H1 (cell line): Measurements from ENCODE around the gene NAA10. TPM values are rescaled to one million over a fixed set of nuclear protein-coding genes. Genes with fewer than 3 reads are reported as not detected.
A peak's percentile ranks its signal among the peaks of the same experiment; 100 is the strongest.

Experiments used
- CTCF ChIA-PET: fragments of 300-600 bp; sonication (Branson Sonifier 250); formaldehyde crosslinking; loops from one replicate; lab custom pipeline; 2021; ENCODE audit not compliant: partially characterized antibody; lab: Charles Lee
- POLR2A ChIA-PET: fragments of 300-600 bp; sonication (Branson Sonifier 250); formaldehyde crosslinking; loops from one replicate; lab custom pipeline; 2021; ENCODE audit warnings: inconsistent platforms; ENCODE audit not compliant: partially characterized antibody; lab: Charles Lee
- DNase-seq, 2 experiments: peaks; one replicate each; pipeline versions ENCODE4 v3.0.0 to v3.0.0-alpha.2; 2010 to 2022; ENCODE audit warnings: low spot score in 2 of 2, low read depth in 1 of 2, mixed read lengths in 1 of 2
- FAIRE-seq: peaks from 2 replicates; lab custom pipeline; 2011; peaks lifted over from hg19 to GRCh38; lab: Jason Lieb, UNC
- H2AFZ ChIP-seq: 2 replicates; pipeline ENCODE4 v1.8.1; 2012; ENCODE audit warnings: low read length, inconsistent platforms
- H2AK5ac ChIP-seq: 2 replicates; pipeline ENCODE4 v1.6.1; 2013; ENCODE audit warnings: low read depth, low read length
- H2BK120ac ChIP-seq: replicated peaks from 2 replicates; pipeline ENCODE3; 2013; ENCODE audit warnings: low read depth, low read length, inconsistent platforms
- H2BK12ac ChIP-seq: 2 replicates; pipeline ENCODE4 v1.6.1; 2013; ENCODE audit warnings: low read depth, low read length
- H2BK15ac ChIP-seq: 2 replicates; pipeline ENCODE4 v1.6.1; 2013; ENCODE audit warnings: low read length
- H2BK20ac ChIP-seq: 2 replicates; pipeline ENCODE4 v1.6.1; 2013; ENCODE audit warnings: low read length
- H2BK5ac ChIP-seq: 2 replicates; pipeline ENCODE4 v1.6.1; 2013; ENCODE audit warnings: low read depth, low read length
- H3K14ac ChIP-seq: 2 replicates; pipeline ENCODE4 v1.6.1; 2013; ENCODE audit warnings: inconsistent platforms; ENCODE audit not compliant: insufficient read length
- H3K18ac ChIP-seq: 2 replicates; pipeline ENCODE4 v1.6.1; 2013; ENCODE audit warnings: low read length; ENCODE audit errors: extremely low read depth
- H3K23ac ChIP-seq: 2 replicates; pipeline ENCODE4 v1.6.1; 2013; ENCODE audit warnings: inconsistent platforms; ENCODE audit not compliant: insufficient read length
- H3K23me2 ChIP-seq: 2 replicates; pipeline ENCODE4 v1.6.1; 2013; ENCODE audit warnings: low read depth, low read length
- H3K27ac ChIP-seq: 2 replicates; pipeline ENCODE4 v1.6.1; 2011; ENCODE audit warnings: low read depth, low read length, inconsistent platforms
- H3K27me3 ChIP-seq, 4 experiments: replicated peaks in 1 of 4; 1 replicate in 1 of 4; 2 replicates in 3 of 4; pipeline versions ENCODE4 v1.6.1 to v1.8.1; 2011 to 2013; ENCODE audit warnings: low read length in 3 of 4, mild to moderate bottlenecking in 3 of 4, inconsistent platforms in 2 of 4, mixed read lengths in 2 of 4, moderate library complexity in 1 of 4; ENCODE audit not compliant: control insufficient read depth in 3 of 4, insufficient read depth in 3 of 4; ENCODE audit errors: extremely low read depth in 1 of 4
- H3K36me3 ChIP-seq, 4 experiments: 2 replicates each; pipeline versions ENCODE4 v1.6.1 to v1.8.1; 2011 to 2013; ENCODE audit warnings: mild to moderate bottlenecking in 4 of 4, low read length in 3 of 4, moderate library complexity in 2 of 4, control low read depth in 1 of 4, inconsistent platforms in 1 of 4; ENCODE audit not compliant: insufficient read depth in 4 of 4, control insufficient read depth in 2 of 4
- H3K4ac ChIP-seq: replicated peaks from 2 replicates; pipeline ENCODE3; 2013; ENCODE audit warnings: low read length, low read depth, mixed read lengths, inconsistent platforms; ENCODE audit not compliant: insufficient read length
- H3K4me1 ChIP-seq, 4 experiments: replicated peaks in 1 of 4; 1 replicate in 1 of 4; 2 replicates in 3 of 4; pipeline versions ENCODE4 v1.6.1 to v1.8.1; 2011 to 2013; ENCODE audit warnings: low read length in 3 of 4, inconsistent platforms in 2 of 4, mixed read lengths in 1 of 4; ENCODE audit not compliant: insufficient read depth in 4 of 4, control insufficient read depth in 3 of 4
- H3K4me2 ChIP-seq, 2 experiments: 2 replicates each; pipeline versions ENCODE4 v1.6.1 to v1.8.1; 2011 to 2013; ENCODE audit warnings: low read depth in 2 of 2, low read length in 2 of 2, control low read depth in 1 of 2, inconsistent platforms in 1 of 2, mild to moderate bottlenecking in 1 of 2; ENCODE audit not compliant: insufficient read depth in 1 of 2
- H3K4me3 ChIP-seq, 4 experiments: fragments of 200-600, 300-600 bp in 1 of 4; sonication (generic), shearing (Covaris generic), sonication (Bioruptor Twin) in 1 of 4; 2 replicates each; pipeline versions ENCODE4 v1.5.1 to v1.8.1; 2011 to 2016; ENCODE audit warnings: low read length in 4 of 4, low read depth in 3 of 4, control low read depth in 2 of 4, inconsistent platforms in 2 of 4, mild to moderate bottlenecking in 2 of 4, mixed read lengths in 1 of 4, moderate library complexity in 1 of 4; ENCODE audit not compliant: insufficient read depth in 2 of 4; ENCODE audit errors: extremely low read depth in 1 of 4
- H3K56ac ChIP-seq: replicated peaks from 2 replicates; pipeline ENCODE3; 2013; ENCODE audit warnings: low read depth, mild to moderate bottlenecking, mixed read lengths, low read length, inconsistent platforms; ENCODE audit not compliant: insufficient read length
- H3K79me1 ChIP-seq: 2 replicates; pipeline ENCODE4 v1.6.1; 2013; ENCODE audit warnings: low read depth, low read length, control low read depth
- H3K79me2 ChIP-seq, 2 experiments: 2 replicates each; pipeline versions ENCODE4 v1.6.1 to v1.8.1; 2012 to 2013; ENCODE audit warnings: low read length in 2 of 2, mild to moderate bottlenecking in 2 of 2, inconsistent platforms in 1 of 2; ENCODE audit not compliant: insufficient read depth in 2 of 2, control insufficient read depth in 1 of 2
- H3K9ac ChIP-seq, 4 experiments: replicated peaks in 1 of 4; 1 replicate in 1 of 4; 2 replicates in 3 of 4; pipeline versions ENCODE4 v1.6.1 to v1.8.1; 2011 to 2013; ENCODE audit warnings: low read depth in 3 of 4, low read length in 3 of 4, control low read depth in 2 of 4, mild to moderate bottlenecking in 2 of 4, moderate library complexity in 2 of 4, inconsistent platforms in 1 of 4; ENCODE audit errors: extremely low read depth in 1 of 4
- H3K9me3 ChIP-seq, 2 experiments: 2 replicates each; pipeline versions ENCODE4 v1.6.1 to v1.8.1; 2012 to 2013; ENCODE audit warnings: mild to moderate bottlenecking in 2 of 2, moderate library complexity in 2 of 2, control low read depth in 1 of 2, inconsistent platforms in 1 of 2, low read depth in 1 of 2, low read length in 1 of 2, mixed read lengths in 1 of 2; ENCODE audit not compliant: insufficient read depth in 2 of 2
- H4K20me1 ChIP-seq, 2 experiments: replicated peaks in 1 of 2; 2 replicates each; pipeline versions ENCODE3 to v1.8.1; 2011 to 2013; ENCODE audit warnings: inconsistent platforms in 2 of 2, low read length in 2 of 2, mild to moderate bottlenecking in 1 of 2; ENCODE audit not compliant: insufficient read depth in 2 of 2, control insufficient read depth in 1 of 2
- H4K5ac ChIP-seq: 2 replicates; pipeline ENCODE4 v1.6.1; 2013; ENCODE audit warnings: low read length, low read depth, mixed read lengths, inconsistent platforms; ENCODE audit not compliant: insufficient read length
- H4K8ac ChIP-seq: 2 replicates; pipeline ENCODE4 v1.8.0; 2013; ENCODE audit warnings: mild to moderate bottlenecking, moderate library complexity, low read length, inconsistent platforms; ENCODE audit not compliant: insufficient read depth; ENCODE audit errors: extremely low read depth
- H4K91ac ChIP-seq: replicated peaks from 2 replicates; pipeline ENCODE3; 2013; ENCODE audit warnings: low read length, mixed read lengths, inconsistent platforms; ENCODE audit not compliant: insufficient read length
- EP300 ChIP-seq, 2 experiments: IDR thresholded peaks; 1 replicate in 1 of 2; 2 replicates in 1 of 2; pipeline ENCODE4 v1.6.1; 2011 to 2012; ENCODE audit warnings: low read depth in 2 of 2, low read length in 2 of 2, mild to moderate bottlenecking in 2 of 2, borderline replicate concordance in 1 of 2, inconsistent platforms in 1 of 2, moderate library complexity in 1 of 2
- WGBS, 2 experiments: shearing (Covaris generic) in 1 of 2; methylation state at CpG; one replicate each; pipeline versions ENCODE4 v1.1.6 to v1.1.7; 2013 to 2015; ENCODE audit warnings: low lambda C conversion rate in 2 of 2, mixed read lengths in 2 of 2, inconsistent platforms in 1 of 2, low coverage in 1 of 2, missing lambda C conversion rate in 1 of 2; ENCODE audit not compliant: insufficient replicate concordance in 2 of 2, insufficient coverage in 1 of 2, insufficient read length in 1 of 2; ENCODE audit errors: extremely low coverage in 1 of 2, missing lambda C conversion rate in 1 of 2; 5-methylcytosine and 5-hydroxymethylcytosine counted together
- polyA plus RNA-seq, 7 experiments: library from polyadenylated mRNA; depleted of rRNA in 3 of 7; stranded (reverse) in 5 of 7; unstranded in 2 of 7; fragments of >200 nt in 5 of 7; fragments of 200-250 nt in 2 of 7; gene quantifications; 1 replicate in 5 of 7; 2 replicates in 1 of 7; 4 replicates in 1 of 7; pipeline versions ENCODE4 v1.2.1 to v1.2.3, GENCODE V29; 2011 to 2013; ENCODE audit warnings: missing spikeins in 2 of 7, mixed read lengths in 2 of 7
- total RNA-seq: library from RNA; stranded (reverse); fragmentation: NEBNext Ultra II Directional; extraction: Animal tissue kit (Norgen Biotek cat#: 25700); gene quantifications from 2 replicates; pipeline ENCODE4 v1.2.1, GENCODE V29; 2021
- TF ChIP-seq, protein P1 (sequence below): IDR thresholded peaks from 2 replicates; pipeline ENCODE4 v1.6.1; 2012; ENCODE audit warnings: low read length, inconsistent platforms

The NAA10 gene
- total and polyA plus RNA-seq, 2 of the 8 experiments (the other 6 are each of a cell fraction or from before 2014, with no cell fraction given) = 80.4 to 98.8 TPM

GRCh38 chrX:153921511-153922446 is 13.1 kb downstream of the NAA10 start:
- Histone ChIP-seq H3K18ac (no peak overlapping the region), H3K4ac (no peak overlapping the region), H3K79me1 (no peaks in the 10 kb centered on the region; the same call in 1 of the 2 replicates), H2BK5ac (no peak overlapping the region), H3K27ac (no peak overlapping the region), H3K9ac (peak overlapping the region in 1 of 4 experiments; percentile 18; a peak in 1 of 7 replicates), H3K79me2 (peaks cover 0 to 3% of the 10 kb centered on the region in 2 experiments; a peak in 1 of 4 replicates), H2BK12ac (no peak overlapping the region), H3K4me3 (no peak overlapping the region), H2AK5ac (no peak overlapping the region), H2BK120ac (no peak overlapping the region), H2AFZ (no peak overlapping the region), H2BK20ac (no peak overlapping the region), H3K9me3 (no peaks in the 10 kb centered on the region), H3K23ac (no peak overlapping the region), H3K23me2 (peaks cover 6% of the 10 kb centered on the region; the same call in 1 of the 2 replicates), H3K4me2 (no peak overlapping the region), H4K5ac (no peak overlapping the region), H3K14ac (no peak overlapping the region), H3K36me3 (0 out of 8 replicates have a peak, but pooled peaks cover 0 to 2% (median 0%) of the 10 kb centered on the region in 4 experiments), H4K91ac (no peak overlapping the region), H4K8ac (no peak overlapping the region), H4K20me1 (peaks cover 0 to 2% of the 10 kb centered on the region in 2 experiments), H3K56ac (no peak overlapping the region), H3K4me1 (peaks cover 3 to 7% (median 4%) of the 10 kb centered on the region in 4 experiments; a peak in 6 of 7 replicates), H3K27me3 (no peaks in the 10 kb centered on the region), H2BK15ac (no peak overlapping the region)
- DNase-seq (no peak), FAIRE-seq (no peak)
- 92% methylated on average over 23 of the region's 40 CpGs; no CpG with 5 or more reads in 1 of the 2 experiments for WGBS, 2 experiments
- POLR2A ChIA-PET = interaction anchor here (1.0 to 14.9 kb wide), 5 partner anchors 13 to 59 kb away, joined by 3 to 231 read pairs (median 9); partner anchors contain the start of genes HCFC1, NAA10 and RENBP
- CTCF ChIA-PET = interaction anchor here (0.8 to 19.6 kb wide), 11 partner anchors 11 to 487 kb away, joined by 3 to 272 read pairs (median 3); partner anchors contain the start of genes DNASE1L1 and RENBP
- TF ChIP-seq EP300 (IDR thresholded peaks at IDR 0.05; ENCODE audit: borderline replicate concordance in 1 of 2, low read depth in 2 of 2, low read length in 2 of 2) = no peak
- TF ChIP-seq, protein P1, sequence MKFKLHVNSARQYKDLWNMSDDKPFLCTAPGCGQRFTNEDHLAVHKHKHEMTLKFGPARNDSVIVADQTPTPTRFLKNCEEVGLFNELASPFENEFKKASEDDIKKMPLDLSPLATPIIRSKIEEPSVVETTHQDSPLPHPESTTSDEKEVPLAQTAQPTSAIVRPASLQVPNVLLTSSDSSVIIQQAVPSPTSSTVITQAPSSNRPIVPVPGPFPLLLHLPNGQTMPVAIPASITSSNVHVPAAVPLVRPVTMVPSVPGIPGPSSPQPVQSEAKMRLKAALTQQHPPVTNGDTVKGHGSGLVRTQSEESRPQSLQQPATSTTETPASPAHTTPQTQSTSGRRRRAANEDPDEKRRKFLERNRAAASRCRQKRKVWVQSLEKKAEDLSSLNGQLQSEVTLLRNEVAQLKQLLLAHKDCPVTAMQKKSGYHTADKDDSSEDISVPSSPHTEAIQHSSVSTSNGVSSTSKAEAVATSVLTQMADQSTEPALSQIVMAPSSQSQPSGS = no peak
